H9 (cell line): ENCODE measurements around the gene HCCS. TPM values are rescaled to one million over a fixed set of nuclear protein-coding genes. Genes with fewer than 3 reads are reported as not detected.

ENCODE experiments used
- DNase-seq: peaks from one replicate; pipeline ENCODE4 v3.0.0-alpha.2; 2017
- H2AFZ ChIP-seq: one replicate; pipeline ENCODE4 v1.6.1; 2013; ENCODE audit warnings: mild to moderate bottlenecking, low read length, control low read depth, moderate library complexity
- H2AK5ac ChIP-seq: 2 replicates; pipeline ENCODE4 v1.6.1; 2013; ENCODE audit warnings: low read length, control low read depth, mixed read lengths; ENCODE audit not compliant: insufficient read length
- H2BK120ac ChIP-seq: one replicate; pipeline ENCODE4 v1.6.1; 2013; ENCODE audit warnings: low read depth, mild to moderate bottlenecking, low read length, control low read depth, inconsistent platforms; ENCODE audit not compliant: poor library complexity, severe bottlenecking
- H2BK12ac ChIP-seq: 2 replicates; pipeline ENCODE4 v1.6.1; 2013; ENCODE audit warnings: low read length, control low read depth, mixed read lengths, low read depth; ENCODE audit not compliant: insufficient read length
- H2BK15ac ChIP-seq: 2 replicates; pipeline ENCODE4 v1.6.1; 2013; ENCODE audit warnings: low read depth, low read length, control low read depth
- H2BK20ac ChIP-seq: one replicate; pipeline ENCODE4 v1.6.1; 2013; ENCODE audit warnings: low read depth, mild to moderate bottlenecking, low read length, control low read depth, inconsistent platforms; ENCODE audit not compliant: poor library complexity, severe bottlenecking
- H2BK5ac ChIP-seq: 2 replicates; pipeline ENCODE4 v1.6.1; 2013; ENCODE audit warnings: low read length, control low read depth, mixed read lengths; ENCODE audit not compliant: insufficient read length
- H3K14ac ChIP-seq: 2 replicates; pipeline ENCODE4 v1.6.1; 2013; ENCODE audit warnings: low read length, control low read depth; ENCODE audit not compliant: insufficient read depth
- H3K18ac ChIP-seq: 2 replicates; pipeline ENCODE4 v1.6.1; 2013; ENCODE audit warnings: low read depth, mild to moderate bottlenecking, mixed read lengths, low read length, control low read depth; ENCODE audit not compliant: insufficient read length
- H3K23ac ChIP-seq: 2 replicates; pipeline ENCODE4 v1.6.1; 2013; ENCODE audit warnings: low read length, control low read depth, mixed read lengths, low read depth; ENCODE audit not compliant: insufficient read length
- H3K23me2 ChIP-seq: 2 replicates; pipeline ENCODE4 v1.6.1; 2013; ENCODE audit warnings: low read depth, mild to moderate bottlenecking, mixed read lengths, low read length, control low read depth; ENCODE audit not compliant: insufficient read length, poor library complexity, severe bottlenecking
- H3K27ac ChIP-seq: 2 replicates; pipeline ENCODE4 v1.5.1; 2013; ENCODE audit warnings: low read length, control low read depth, mixed read lengths, low read depth; ENCODE audit not compliant: insufficient read length
- H3K27me3 ChIP-seq: 2 replicates; pipeline ENCODE4 v1.6.1; 2013; ENCODE audit warnings: low read length, control low read depth, inconsistent platforms; ENCODE audit not compliant: insufficient read depth
- H3K4ac ChIP-seq: 2 replicates; pipeline ENCODE4 v1.6.1; 2013; ENCODE audit warnings: low read depth, mild to moderate bottlenecking, control low read depth, inconsistent platforms, low read length, moderate library complexity
- H3K4me1 ChIP-seq: 2 replicates; pipeline ENCODE4 v1.6.1; 2013; ENCODE audit warnings: low read length, control low read depth, inconsistent platforms; ENCODE audit not compliant: insufficient read depth
- H3K4me2 ChIP-seq: 2 replicates; pipeline ENCODE4 v1.6.1; 2013; ENCODE audit warnings: low read length, control low read depth, mixed read lengths; ENCODE audit not compliant: insufficient read length, insufficient read depth
- H3K56ac ChIP-seq: 2 replicates; pipeline ENCODE4 v1.6.1; 2013; ENCODE audit warnings: low read depth, mild to moderate bottlenecking, mixed read lengths, low read length, control low read depth; ENCODE audit not compliant: insufficient read length
- H3K79me1 ChIP-seq: 2 replicates; pipeline ENCODE4 v1.6.1; 2013; ENCODE audit warnings: low read depth, mild to moderate bottlenecking, moderate library complexity, low read length, control low read depth, inconsistent platforms; ENCODE audit not compliant: insufficient read depth, poor library complexity, severe bottlenecking
- H3K79me2 ChIP-seq: 2 replicates; pipeline ENCODE4 v1.6.1; 2013; ENCODE audit warnings: low read length, control low read depth, inconsistent platforms; ENCODE audit not compliant: insufficient read depth
- H3K9ac ChIP-seq: 2 replicates; pipeline ENCODE4 v1.6.1; 2013; ENCODE audit warnings: low read length, control low read depth, mixed read lengths; ENCODE audit not compliant: insufficient read length; ENCODE audit errors: extremely low read depth
- H3K9me3 ChIP-seq: one replicate; pipeline ENCODE4 v1.6.1; 2013; ENCODE audit warnings: low read depth, low read length, inconsistent platforms; ENCODE audit not compliant: control insufficient read depth
- H3T11ph ChIP-seq: one replicate; pipeline ENCODE4 v1.6.1; 2013; ENCODE audit warnings: mild to moderate bottlenecking, low read length, control low read depth, inconsistent platforms
- H4K20me1 ChIP-seq: one replicate; pipeline ENCODE4 v1.6.1; 2013; ENCODE audit not compliant: control insufficient read depth, insufficient read length, insufficient read depth
- H4K5ac ChIP-seq: 2 replicates; pipeline ENCODE4 v1.6.1; 2013; ENCODE audit warnings: low read depth, mild to moderate bottlenecking, mixed read lengths, low read length, control low read depth; ENCODE audit not compliant: insufficient read length
- H4K8ac ChIP-seq: replicated peaks from 2 replicates; pipeline ENCODE4 v1.6.1; 2013; ENCODE audit warnings: low read length, control low read depth, mixed read lengths, low read depth; ENCODE audit not compliant: insufficient read length
- H4K91ac ChIP-seq: 2 replicates; pipeline ENCODE4 v1.6.1; 2013; ENCODE audit warnings: low read depth, mild to moderate bottlenecking, moderate library complexity, mixed read lengths, low read length, control low read depth; ENCODE audit not compliant: insufficient read length
- H3K27ac Mint-ChIP-seq, 3 experiments: 2 replicates in 2 of 3; 3 replicates in 1 of 3; pipeline ENCODE4 v1.8.0; 2020 to 2021; ENCODE audit warnings: mixed read lengths in 3 of 3, mild to moderate bottlenecking in 1 of 3, moderate library complexity in 1 of 3
- H3K27me3 Mint-ChIP-seq: 2 replicates; pipeline ENCODE4 v1.8.0; 2021; ENCODE audit warnings: low read depth, mild to moderate bottlenecking, moderate library complexity, mixed read lengths
- H3K36me3 Mint-ChIP-seq, 3 experiments: 2 replicates in 2 of 3; 3 replicates in 1 of 3; pipeline ENCODE4 v1.8.0; 2020 to 2021; ENCODE audit warnings: low read depth in 3 of 3, mixed read lengths in 3 of 3; ENCODE audit not compliant: insufficient read depth in 1 of 3
- H3K4me1 Mint-ChIP-seq, 2 experiments: 2 replicates each; pipeline ENCODE4 v1.8.0; 2020; ENCODE audit warnings: mixed read lengths in 2 of 2
- H3K4me3 Mint-ChIP-seq, 2 experiments: 2 replicates in 1 of 2; 3 replicates in 1 of 2; pipeline ENCODE4 v1.8.0; 2020 to 2021; ENCODE audit warnings: mild to moderate bottlenecking in 2 of 2, mixed read lengths in 2 of 2, moderate library complexity in 1 of 2
- H3K9me3 Mint-ChIP-seq, 2 experiments: 2 replicates in 1 of 2; 3 replicates in 1 of 2; pipeline ENCODE4 v1.8.0; 2020; ENCODE audit warnings: mild to moderate bottlenecking in 2 of 2, mixed read lengths in 2 of 2, moderate library complexity in 1 of 2
- WGBS: extraction: QIAGEN DNeasy Blood & Tissue Kit; methylation state at CpG from one replicate; pipeline ENCODE4 v1.1.7; 2013; ENCODE audit warnings: missing lambda C conversion rate, low lambda C conversion rate, mixed read lengths; ENCODE audit not compliant: insufficient read length; ENCODE audit errors: extremely low coverage; 5-methylcytosine and 5-hydroxymethylcytosine counted together
- total RNA-seq: library from RNA; stranded (reverse); gene quantifications from 2 replicates; pipeline ENCODE4 v1.2.1, GENCODE V29; 2021
- TF ChIP-seq, protein P1 (sequence below): fragments of 200-600 bp; sonication (generic); conservative IDR thresholded peaks from 3 replicates; pipeline ENCODE4 v1.8.0; 2021; ENCODE audit warnings: antibody characterized with exemption, mild to moderate bottlenecking

The HCCS gene
- total RNA-seq, 1 experiment from 2014 or later: 39.2 TPM

DNA sequence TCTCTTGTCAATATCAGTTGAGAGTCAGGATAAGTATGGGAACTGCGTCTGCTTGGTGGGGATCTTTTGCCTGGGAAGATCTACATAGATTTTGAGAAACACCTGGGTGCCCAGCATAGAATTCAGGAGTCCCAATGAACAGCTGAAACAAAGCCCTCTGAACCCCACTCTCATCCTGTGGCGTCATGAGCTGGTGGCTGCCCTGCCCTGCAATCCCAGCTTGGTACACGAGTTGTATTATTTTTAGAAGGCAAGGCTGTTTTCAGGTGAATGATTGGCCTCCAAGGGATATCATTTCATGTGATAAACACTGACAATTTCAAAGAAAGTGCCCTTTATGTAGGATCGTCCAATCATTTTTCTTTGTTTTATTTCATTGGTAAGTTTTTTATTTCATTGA is 60.8 kb downstream of the HCCS start:
- no peaks in the 10 kb centered on the region for H3K27me3 ChIP-seq
- H2BK20ac ChIP-seq: no peak overlapping the region
- Mint-ChIP-seq H3K4me3 (no peak overlapping the region), H3K4me1 (no peaks in the 10 kb centered on the region), H3K9me3 (peaks cover 63 to 64% of the 10 kb centered on the region in 2 experiments), H3K27ac (no peak overlapping the region), H3K27me3 (no peaks in the 10 kb centered on the region), H3K36me3 (no peaks in the 10 kb centered on the region)
- H3K27ac ChIP-seq: no peak overlapping the region
- H3K23ac ChIP-seq: no peak overlapping the region
- no peak overlapping the region for H2BK12ac ChIP-seq
- H3T11ph ChIP-seq: no peak overlapping the region
- H4K8ac ChIP-seq: no peak overlapping the region
- H3K56ac ChIP-seq: no peak overlapping the region
- H3K9me3 ChIP-seq: no peaks in the 10 kb centered on the region
- H2BK120ac ChIP-seq: no peak overlapping the region
- no peaks in the 10 kb centered on the region for H3K23me2 ChIP-seq
- no peak overlapping the region for H3K18ac ChIP-seq
- H3K14ac ChIP-seq: no peak overlapping the region
- no peak overlapping the region for H3K4ac ChIP-seq
- WGBS: no CpG with 5 or more reads among the region's 4 CpGs
- TF ChIP-seq, protein P1, sequence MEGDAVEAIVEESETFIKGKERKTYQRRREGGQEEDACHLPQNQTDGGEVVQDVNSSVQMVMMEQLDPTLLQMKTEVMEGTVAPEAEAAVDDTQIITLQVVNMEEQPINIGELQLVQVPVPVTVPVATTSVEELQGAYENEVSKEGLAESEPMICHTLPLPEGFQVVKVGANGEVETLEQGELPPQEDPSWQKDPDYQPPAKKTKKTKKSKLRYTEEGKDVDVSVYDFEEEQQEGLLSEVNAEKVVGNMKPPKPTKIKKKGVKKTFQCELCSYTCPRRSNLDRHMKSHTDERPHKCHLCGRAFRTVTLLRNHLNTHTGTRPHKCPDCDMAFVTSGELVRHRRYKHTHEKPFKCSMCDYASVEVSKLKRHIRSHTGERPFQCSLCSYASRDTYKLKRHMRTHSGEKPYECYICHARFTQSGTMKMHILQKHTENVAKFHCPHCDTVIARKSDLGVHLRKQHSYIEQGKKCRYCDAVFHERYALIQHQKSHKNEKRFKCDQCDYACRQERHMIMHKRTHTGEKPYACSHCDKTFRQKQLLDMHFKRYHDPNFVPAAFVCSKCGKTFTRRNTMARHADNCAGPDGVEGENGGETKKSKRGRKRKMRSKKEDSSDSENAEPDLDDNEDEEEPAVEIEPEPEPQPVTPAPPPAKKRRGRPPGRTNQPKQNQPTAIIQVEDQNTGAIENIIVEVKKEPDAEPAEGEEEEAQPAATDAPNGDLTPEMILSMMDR: no peak
- H2BK15ac ChIP-seq: no peak overlapping the region
- H3K4me1 ChIP-seq: no peaks in the 10 kb centered on the region
- H3K9ac ChIP-seq: no peak overlapping the region
- no peaks in the 10 kb centered on the region for H4K20me1 ChIP-seq
- no peaks in the 10 kb centered on the region for H3K79me1 ChIP-seq
- H4K91ac ChIP-seq: no peak overlapping the region
- H2BK5ac ChIP-seq: no peak overlapping the region
- no peak overlapping the region for H3K4me2 ChIP-seq
- no peak for DNase-seq
- H4K5ac ChIP-seq: no peak overlapping the region
- no peak overlapping the region for H2AK5ac ChIP-seq
- H2AFZ ChIP-seq: no peak overlapping the region
- no peaks in the 10 kb centered on the region for H3K79me2 ChIP-seq
